GM12801 (cell line): ENCODE measurements around the gene AVPR2.

ENCODE experiments used
- CTCF ChIP-seq: IDR thresholded peaks from one replicate; pipeline ENCODE4 v1.5.1; 2011; ENCODE audit warnings: control low read depth; ENCODE audit not compliant: insufficient read length; ENCODE audit errors: extremely low read depth

Gene AVPR2

GRCh38 chrX:153945956-153946943, 41.8 kb downstream of the AVPR2 start:
- TF ChIP-seq CTCF, result no peak

GRCh38 chrX:153947009-153947769, 42.7 kb downstream of the AVPR2 start:
- TF ChIP-seq CTCF, result no peak

- no peak for TF ChIP-seq CTCF
These were observed 43.6 kb downstream of the AVPR2 start for GRCh38 chrX:153948002-153948466.

- TF ChIP-seq CTCF, result no peak
These were observed 44.7 kb downstream of the AVPR2 start for GRCh38 chrX:153948847-153949805.

GRCh38 chrX:153950127-153950526, 45.7 kb downstream of the AVPR2 start:
- TF ChIP-seq CTCF, result no peak

GRCh38 chrX:153951683-153952372, 47.4 kb downstream of the AVPR2 start:
- no peak for TF ChIP-seq CTCF
